Measurements from ENCODE around the gene ARID4B.

The ARID4B gene

GRCh38 chr1:235327559-235328270 lies at the start of gene ARID4B (continued):
- 0 out of 2 replicates have a peak, but pooled peaks have one; percentile 46 for TF ChIP-seq WT1 (tag by site-specific recombination; IDR thresholded peaks at IDR 0.05)
- peak; percentile 95 for TF ChIP-seq ZNF600 (tag by site-specific recombination; IDR thresholded peaks at IDR 0.05)
- TF ChIP-seq ZNF777 (tag by site-specific recombination; IDR thresholded peaks at IDR 0.05; ENCODE audit: borderline replicate concordance) = no peak
- TF ChIP-seq ZNF639 (tag by site-specific recombination; IDR thresholded peaks at IDR 0.05) = peak; percentile 43
- peak; percentile 18; the same call in 1 of the 2 replicates for TF ChIP-seq MYNN (tag by site-specific recombination; IDR thresholded peaks at IDR 0.05; ENCODE audit: borderline replicate concordance)

GRCh38 chr1:235375919-235376605 lies 48.1 kb upstream of the ARID4B start:
- H3K4me1 ChIP-seq (ENCODE audit: control insufficient read depth, insufficient read depth, low read length) = no peaks in the 10 kb centered on the region
- TF ChIP-seq ZNF155 (tag by site-specific recombination; IDR thresholded peaks at IDR 0.05) (no peak), ZNF629 (tag by site-specific recombination; IDR thresholded peaks at IDR 0.05) (0 out of 2 replicates have a peak, but pooled peaks have one; percentile 15), GLI4 (tag by site-specific recombination; IDR thresholded peaks at IDR 0.05) (no peak), SALL2 (tag by site-specific recombination; IDR thresholded peaks at IDR 0.05; ENCODE audit: borderline replicate concordance) (no peak), INSM2 (tag by site-specific recombination; IDR thresholded peaks at IDR 0.05) (peak; percentile 65; the same call in 1 of the 2 replicates), PBX3 (CRISPR knock-in tag; IDR thresholded peaks at IDR 0.05) (no peak), ZEB2 (tag by site-specific recombination; IDR thresholded peaks at IDR 0.05) (peak; percentile 70), GLIS2 (tag by site-specific recombination; IDR thresholded peaks at IDR 0.05) (no peak), REPIN1 (tag by site-specific recombination; IDR thresholded peaks at IDR 0.05; ENCODE audit: low read depth) (0 out of 2 replicates have a peak, but pooled peaks have one; percentile 52), ZNF280C (tag by site-specific recombination; IDR thresholded peaks at IDR 0.05) (0 out of 2 replicates have a peak, but pooled peaks have one; percentile 12)
- H3K36me3 ChIP-seq (ENCODE audit: control insufficient read depth in 2 of 2, insufficient read depth in 1 of 2, low read length in 2 of 2) = peaks cover 38 to 62% of the 10 kb centered on the region in 2 experiments
- no peaks in the 10 kb centered on the region for H3K9me3 ChIP-seq (ENCODE audit: control insufficient read depth, insufficient read depth, low read depth, low read length)
- ChIA-PET POLR2A (interaction anchor here (1.1 kb wide), 1 partner anchor 9 kb away, joined by 4 read pairs; the partner anchor contains the start of gene TBCE), CTCF (interaction anchor here (0.5 to 4.9 kb wide), 3 partner anchors 12 to 138 kb away, joined by 4 to 21 read pairs (median 4); no protein-coding TSS in a partner anchor)
- H3K27ac ChIP-seq (ENCODE audit: extremely low read depth, low read depth, low read length) = peak overlapping the region; percentile 43
- no peak overlapping the region for H3K4me3 ChIP-seq (ENCODE audit: low read depth, low read length)
